ENCODE measurements around the gene AFDN.

DNA sequence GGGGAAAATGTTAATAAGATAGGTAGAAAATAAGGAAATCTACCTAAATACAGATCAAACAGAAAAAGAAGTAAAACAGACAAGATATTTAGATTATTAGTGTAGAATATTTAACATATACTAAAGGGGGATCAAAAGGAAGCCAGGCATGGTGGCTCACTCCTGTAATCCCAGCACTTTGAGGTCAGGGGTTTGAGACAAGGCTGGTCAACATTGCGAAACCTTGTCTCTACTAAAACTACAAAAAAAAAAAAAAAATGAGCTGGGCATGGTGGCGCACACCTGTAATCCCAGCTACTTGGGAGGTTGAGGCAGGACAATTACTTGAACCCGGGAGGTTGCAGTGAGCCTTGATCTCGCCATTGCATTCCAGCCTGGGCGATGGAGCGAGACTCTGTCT is 55.5 kb downstream of the AFDN start:
- no peak for TF ChIP-seq POLR2AphosphoS5 (IDR thresholded peaks at IDR 0.05)
- TF ChIP-seq CTCF (IDR thresholded peaks at IDR 0.05) = no peak
- no peak for TF ChIP-seq POLR2A (IDR thresholded peaks at IDR 0.05)

Data from suprapubic skin (tissue), 4 donors.